Bronchus fibroblast of lung (primary cell): ENCODE data around the gene TMA16. TPM values are rescaled to one million over a fixed set of nuclear protein-coding genes. Genes with fewer than 3 reads are reported as not detected.

ENCODE experiments used
- total RNA-seq: library from RNA; depleted of rRNA; stranded (reverse); fragments of >200 nt; gene quantifications from 2 replicates; pipeline ENCODE4 v1.2.3, GENCODE V29; 2015

The TMA16 gene
- total RNA-seq = 22.6 and 46.7 TPM in 2 replicates

GRCh38 chr4:163494360-163495241, at the start of gene TMA16:
TMA16 (plus strand) TSS chr4:163494690; CDS start chr4:163494802, 112 bp downstream.

DNA sequence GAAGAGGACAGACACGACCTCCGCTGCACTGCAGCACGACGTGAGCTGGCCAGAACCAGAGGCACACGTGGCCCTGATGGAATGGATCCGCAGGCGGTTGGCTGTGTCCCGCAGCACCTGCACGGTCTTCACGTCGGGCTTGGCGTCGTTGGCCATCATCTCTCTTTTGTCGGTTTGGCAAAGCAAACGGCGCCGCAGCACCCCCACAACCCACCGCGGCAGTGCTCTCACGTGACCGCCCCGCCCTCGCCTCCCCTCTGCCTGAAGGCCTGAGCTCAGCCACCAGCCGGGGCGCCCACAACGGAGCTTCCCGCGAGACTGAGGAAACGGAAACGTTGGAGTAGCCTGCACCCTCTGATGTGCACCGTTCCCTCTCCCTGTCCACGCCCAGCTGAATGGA, 20.9 kb upstream of the TMA16 start, which contains the start of gene TKTL2:
Gene TKTL2 (minus strand): TSS at position 179 of the 400 bp plus-strand sequence. CDS start 20 bp downstream, at position 159.

Other genes starting within 250 kb of the TMA16 start
- not detected in 2 replicates for gene NPY1R, start 162.1 kb upstream of the TMA16 start, total RNA-seq
- gene NPY5R, start 150.8 kb upstream of the TMA16 start, total RNA-seq = not detected in 2 replicates
- gene TKTL2, start 20.9 kb upstream of the TMA16 start, total RNA-seq = not detected in 2 replicates